Adrenal gland (tissue), 19 donors: ENCODE results near the gene CDC42. TPM values are rescaled to one million over a fixed set of nuclear protein-coding genes. Genes with fewer than 3 reads are reported as not detected.
"Not testable (repeated sequence)": the region's sequence is repeated elsewhere in the genome, so short reads cannot be mapped to it uniquely, and the experiment has no call there.

Experiments used
- DNase-seq, 7 donors: peaks; one replicate each; pipeline ENCODE4 v3.0.0-alpha.2; 2019 to 2020
- H3K27ac ChIP-seq, 5 donors: fragments of 200-600 bp; sonication (generic) in 4 of 5; 1 replicate in 3 of 5; 2 replicates in 2 of 5; pipeline versions ENCODE4 v1.5.1 to v1.8.0; 2016 to 2020; ENCODE audit warnings: mild to moderate bottlenecking in 1 of 5
- H3K27me3 ChIP-seq: fragments of 200-600 bp; 2 replicates; pipeline ENCODE4 v1.8.0; 2021
- H3K36me3 ChIP-seq, 2 donors: fragments of 200-600 bp; replicated peaks in 1 of 2; 1 replicate in 1 of 2; 2 replicates in 1 of 2; pipeline versions ENCODE4 v1.5.1 to v1.8.0; 2018 to 2022
- H3K4me1 ChIP-seq, 2 donors: fragments of 200-600 bp; replicated peaks in 1 of 2; 1 replicate in 1 of 2; 2 replicates in 1 of 2; pipeline versions ENCODE4 v1.5.1 to v1.8.0; 2018 to 2021
- H3K4me3 ChIP-seq, 4 donors: fragments of 200-600 bp; sonication (generic) in 3 of 4; one replicate each; pipeline ENCODE4 v1.5.1; 2016 to 2018
- H3K9me3 ChIP-seq, 3 donors: fragments of 200-600 bp; sonication (generic) in 1 of 3; replicated peaks in 1 of 3; 1 replicate in 2 of 3; 2 replicates in 1 of 3; pipeline versions ENCODE4 v1.5.1 to v1.8.0; 2016 to 2021
- POLR2A ChIP-seq, 2 donors: fragments of 450-650 bp; IDR thresholded peaks; one replicate each; pipeline ENCODE4 v1.6.1; 2017; ENCODE audit warnings: antibody characterized with exemption in 2 of 2, mild to moderate bottlenecking in 2 of 2, moderate library complexity in 1 of 2
- WGBS, 4 donors: extraction: QIAGEN DNeasy Blood & Tissue Kit in 2 of 4; methylation state at CpG; one replicate each; pipeline versions ENCODE4 v1.1.5 to v1.1.7; 2013 to 2017; 5-methylcytosine and 5-hydroxymethylcytosine counted together
- intact Hi-C, 2 donors: fragments of 100-400 bp; cut with DNase I; formaldehyde crosslinking; loops; one replicate each; pipeline versions ENCODE4 v1.14.1 to v1.15.0; 2022 to 2023
- long read RNA-seq, 10 donors: library from polyadenylated mRNA in 3 of 10; unstranded in 2 of 10; stranded (forward) in 1 of 10; transcript quantifications; one replicate each; pipeline ENCODE4 v2.0.0 and lab custom pipeline, GENCODE V29; 2021 to 2026
- polyA plus RNA-seq, 3 donors: library from polyadenylated mRNA; stranded (reverse); fragments of 200-250 nt in 2 of 3; fragments of 350-450 nt in 1 of 3; fragmentation: Illumina TruSeq in 1 of 3; extraction: RNeasy Lipid Tissue Mini Kit (QIAGEN cat#74804) in 1 of 3; gene quantifications; one replicate each; pipeline ENCODE4 v1.2.3, GENCODE V29; 2013 to 2014
- total RNA-seq, 9 donors: library from RNA; depleted of rRNA in 4 of 9; stranded (reverse); fragments of >200 nt in 4 of 9; fragments of 120-200 nt in 1 of 9; fragmentation: NEBNext Ultra II Directional in 1 of 9; extraction: Animal tissue kit (Norgen Biotek cat#: 25700) in 1 of 9; gene quantifications; one replicate each; pipeline versions ENCODE4 v1.1.0 to v1.2.4, GENCODE V29; 2013 to 2023
- TF ChIP-seq, protein P1 (sequence below), 6 experiments: fragments of 450-650 bp in 4 of 6; fragments of 200-600 bp in 2 of 6; sonication (generic) in 1 of 6; IDR thresholded peaks; 1 replicate in 5 of 6; 2 replicates in 1 of 6; pipeline versions ENCODE4 v1.5.1 to v1.8.0; 2016 to 2021; ENCODE audit warnings: antibody characterized with exemption in 6 of 6, mild to moderate bottlenecking in 2 of 6, moderate library complexity in 1 of 6
- donor health status: healthy with polysubstance abuse.
- donor health status: Bipolar disorder and iron deficiency.
- donor health status: DM: yes; HTN: yes; CAD: no.
- donor health status: DM: no; HTN: no; CAD: no.
- donor health status: DM: no; HTN: no; CAD: no.
- donor health status: DM: yes; HTN: yes; CAD: no.

The CDC42 gene
- 100 to 1,000 TPM; 150 to 351 (median 222) TPM for total RNA-seq
- polyA plus RNA-seq = 100 to 1,000 TPM in 1 of 3 donors, 10 to 100 TPM in 2; 69.6 to 279 (median 79.1) TPM
- long read RNA-seq, donor 1, partial matches to known transcripts = 129 of 225 reads
- long read RNA-seq, donor 1, other reads (novel, unspliced or antisense) = 92 of 225 reads
- long read RNA-seq, donor 2, partial matches to known transcripts = 82 of 156 reads
- long read RNA-seq, donor 2, other reads (novel, unspliced or antisense) = 71 of 156 reads
- long read RNA-seq, donor 3, partial matches to known transcripts = 109 of 111 reads
- long read RNA-seq, donor 3, other reads (novel, unspliced or antisense) = 0 of 111 reads
- long read RNA-seq, donor 4, partial matches to known transcripts = 7 of 74 reads
- long read RNA-seq, donor 4, other reads (novel, unspliced or antisense) = 66 of 74 reads
- long read RNA-seq, donor 5, partial matches to known transcripts = 0 of 44 reads
- long read RNA-seq, donor 5, other reads (novel, unspliced or antisense) = 43 of 44 reads
- long read RNA-seq, donor 6, partial matches to known transcripts = 0 of 38 reads
- long read RNA-seq, donor 6, other reads (novel, unspliced or antisense) = 38 of 38 reads
- long read RNA-seq, donor 7, partial matches to known transcripts = 27 of 57 reads
- long read RNA-seq, donor 7, other reads (novel, unspliced or antisense) = 29 of 57 reads
- long read RNA-seq, donor 8, partial matches to known transcripts = 58 of 165 reads
- long read RNA-seq, donor 8, other reads (novel, unspliced or antisense) = 105 of 165 reads
- long read RNA-seq, donor 9, partial matches to known transcripts = 99 of 181 reads
- long read RNA-seq, donor 9, other reads (novel, unspliced or antisense) = 80 of 181 reads
- long read RNA-seq, donor 10, partial matches to known transcripts = 9 of 36 reads
- long read RNA-seq, donor 10, other reads (novel, unspliced or antisense) = 27 of 36 reads

DNA sequence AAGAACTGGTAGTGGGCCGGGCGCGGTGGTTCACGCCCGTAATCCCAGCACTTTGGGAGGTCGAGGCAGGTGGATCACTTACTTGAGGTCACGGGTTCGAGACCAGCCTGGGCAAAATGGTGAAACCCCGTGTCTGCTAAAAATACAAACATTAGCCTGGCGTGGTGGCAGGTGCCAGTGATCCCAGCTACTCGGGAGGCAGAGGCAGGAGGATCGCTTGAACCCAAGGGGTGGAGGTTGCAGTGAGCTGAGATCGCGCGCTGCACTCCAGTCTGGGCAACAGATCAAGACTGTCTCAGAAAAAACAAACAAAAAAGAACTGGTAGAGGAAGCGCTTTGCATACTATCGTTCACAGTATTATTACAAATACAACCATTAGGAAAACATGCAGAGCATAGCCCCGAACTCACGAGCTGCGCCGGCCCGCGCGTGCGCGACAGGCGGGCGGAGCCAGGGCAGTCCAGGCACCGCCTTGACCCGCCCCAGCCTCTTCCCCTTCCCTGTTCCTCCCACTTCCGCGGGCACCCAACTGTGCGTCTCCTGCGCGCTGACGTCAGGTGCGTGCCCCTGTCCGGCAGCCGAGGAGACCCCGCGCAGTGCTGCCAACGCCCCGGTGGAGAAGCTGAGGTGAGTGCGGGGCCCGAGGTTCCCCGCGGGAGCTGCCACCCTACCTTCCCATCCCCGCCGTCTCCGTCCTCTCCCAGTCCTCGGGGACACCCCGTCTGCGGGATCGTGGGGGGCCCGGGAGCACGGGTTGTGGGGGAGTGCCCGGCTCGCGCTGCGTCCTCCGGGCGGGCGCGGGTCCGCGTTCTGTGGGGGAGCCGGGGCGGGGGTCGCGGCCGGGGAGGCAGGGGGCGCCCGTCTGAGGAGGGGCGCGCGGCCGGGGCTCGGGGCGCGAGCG, at the start of gene CDC42:
CDC42 (plus strand) TSS at position 595 of the 902 bp plus-strand sequence. CDS start 25,770 bp downstream, outside the sequence.
- peaks cover 24 to 35% of the 10 kb centered on the region in 2 donors for H3K4me1 ChIP-seq
- H3K27ac ChIP-seq = peak within 1 kb of the TSS; percentile 90 to 100 (median 99)
- H3K9me3 ChIP-seq = no peaks in the 10 kb centered on the region
- 14 to 60% (median 22%) methylated on average over 18 to 81 of the region's 81 CpGs for WGBS, 4 donors
- no peaks in the 10 kb centered on the region for H3K36me3 ChIP-seq
- DNase-seq = peak; percentile 96 to 98 (median 98)
- H3K27me3 ChIP-seq = no peaks in the 10 kb centered on the region
- H3K4me3 ChIP-seq = peak within 1 kb of the TSS; percentile 84 to 100 (median 96)
- intact Hi-C loops = no loop called here
- TF ChIP-seq, protein P1, sequence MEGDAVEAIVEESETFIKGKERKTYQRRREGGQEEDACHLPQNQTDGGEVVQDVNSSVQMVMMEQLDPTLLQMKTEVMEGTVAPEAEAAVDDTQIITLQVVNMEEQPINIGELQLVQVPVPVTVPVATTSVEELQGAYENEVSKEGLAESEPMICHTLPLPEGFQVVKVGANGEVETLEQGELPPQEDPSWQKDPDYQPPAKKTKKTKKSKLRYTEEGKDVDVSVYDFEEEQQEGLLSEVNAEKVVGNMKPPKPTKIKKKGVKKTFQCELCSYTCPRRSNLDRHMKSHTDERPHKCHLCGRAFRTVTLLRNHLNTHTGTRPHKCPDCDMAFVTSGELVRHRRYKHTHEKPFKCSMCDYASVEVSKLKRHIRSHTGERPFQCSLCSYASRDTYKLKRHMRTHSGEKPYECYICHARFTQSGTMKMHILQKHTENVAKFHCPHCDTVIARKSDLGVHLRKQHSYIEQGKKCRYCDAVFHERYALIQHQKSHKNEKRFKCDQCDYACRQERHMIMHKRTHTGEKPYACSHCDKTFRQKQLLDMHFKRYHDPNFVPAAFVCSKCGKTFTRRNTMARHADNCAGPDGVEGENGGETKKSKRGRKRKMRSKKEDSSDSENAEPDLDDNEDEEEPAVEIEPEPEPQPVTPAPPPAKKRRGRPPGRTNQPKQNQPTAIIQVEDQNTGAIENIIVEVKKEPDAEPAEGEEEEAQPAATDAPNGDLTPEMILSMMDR (IDR thresholded peaks at IDR 0.05) = no peak
- peak; percentile 97 to 99 for TF ChIP-seq POLR2A (IDR thresholded peaks at IDR 0.05)

DNA sequence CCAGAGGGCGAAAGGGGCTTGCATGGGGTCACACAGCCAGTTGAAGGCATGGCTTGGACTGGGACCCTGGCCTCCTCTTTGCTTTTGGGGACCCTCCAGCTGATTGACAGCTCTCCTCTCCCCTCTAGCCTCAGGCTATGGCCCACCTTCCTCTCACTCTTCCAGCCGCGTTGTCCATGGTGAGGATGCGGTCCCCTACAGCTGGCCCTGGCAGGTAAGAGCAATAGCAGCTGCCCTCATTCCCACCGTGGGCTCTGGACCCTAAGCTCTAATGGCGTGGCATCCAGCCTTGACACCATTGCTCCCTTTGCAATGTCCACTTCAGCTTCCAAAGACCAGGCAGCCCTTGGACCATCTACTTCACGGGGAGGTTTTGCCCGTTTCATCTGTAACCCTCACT, 49.6 kb upstream of the CDC42 start:
- DNase-seq, intact Hi-C loops, H3K27ac ChIP-seq, H3K36me3 ChIP-seq, H3K4me3 ChIP-seq, H3K27me3 ChIP-seq, H3K9me3 ChIP-seq, H3K4me1 ChIP-seq: not testable (repeated sequence)
- WGBS, 4 donors = 83 to 87% (median 85%) methylated on average over 6 to 8 of the region's 8 CpGs

DNA sequence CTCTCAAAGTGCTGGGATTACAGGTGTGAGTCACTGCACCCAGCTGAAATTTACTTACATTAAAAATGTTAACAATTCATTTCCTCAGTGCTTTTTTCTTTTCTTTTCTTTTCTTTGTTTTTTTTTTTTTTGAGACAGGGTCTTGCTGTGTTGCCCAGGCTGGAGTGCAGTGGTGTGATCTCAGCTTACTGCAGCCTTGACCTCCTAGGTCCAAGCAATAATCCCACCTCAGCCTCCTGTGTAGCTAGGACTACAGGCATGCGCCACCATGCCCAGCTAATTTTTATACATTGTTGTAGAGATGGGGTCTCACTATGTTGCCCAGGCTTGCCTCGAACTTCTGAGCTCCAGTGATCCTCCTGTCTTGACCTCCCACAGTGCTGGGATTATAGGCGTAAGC, 48.5 kb upstream of the CDC42 start:
- H3K9me3 ChIP-seq, DNase-seq, H3K4me3 ChIP-seq, H3K27me3 ChIP-seq, H3K27ac ChIP-seq, H3K36me3 ChIP-seq, intact Hi-C loops, H3K4me1 ChIP-seq: not testable (repeated sequence)
- whole genome bisulfite sequencing, 4 donors = 95 to 100% (median 98%) methylated on average over 1 to 3 of the region's 3 CpGs

DNA sequence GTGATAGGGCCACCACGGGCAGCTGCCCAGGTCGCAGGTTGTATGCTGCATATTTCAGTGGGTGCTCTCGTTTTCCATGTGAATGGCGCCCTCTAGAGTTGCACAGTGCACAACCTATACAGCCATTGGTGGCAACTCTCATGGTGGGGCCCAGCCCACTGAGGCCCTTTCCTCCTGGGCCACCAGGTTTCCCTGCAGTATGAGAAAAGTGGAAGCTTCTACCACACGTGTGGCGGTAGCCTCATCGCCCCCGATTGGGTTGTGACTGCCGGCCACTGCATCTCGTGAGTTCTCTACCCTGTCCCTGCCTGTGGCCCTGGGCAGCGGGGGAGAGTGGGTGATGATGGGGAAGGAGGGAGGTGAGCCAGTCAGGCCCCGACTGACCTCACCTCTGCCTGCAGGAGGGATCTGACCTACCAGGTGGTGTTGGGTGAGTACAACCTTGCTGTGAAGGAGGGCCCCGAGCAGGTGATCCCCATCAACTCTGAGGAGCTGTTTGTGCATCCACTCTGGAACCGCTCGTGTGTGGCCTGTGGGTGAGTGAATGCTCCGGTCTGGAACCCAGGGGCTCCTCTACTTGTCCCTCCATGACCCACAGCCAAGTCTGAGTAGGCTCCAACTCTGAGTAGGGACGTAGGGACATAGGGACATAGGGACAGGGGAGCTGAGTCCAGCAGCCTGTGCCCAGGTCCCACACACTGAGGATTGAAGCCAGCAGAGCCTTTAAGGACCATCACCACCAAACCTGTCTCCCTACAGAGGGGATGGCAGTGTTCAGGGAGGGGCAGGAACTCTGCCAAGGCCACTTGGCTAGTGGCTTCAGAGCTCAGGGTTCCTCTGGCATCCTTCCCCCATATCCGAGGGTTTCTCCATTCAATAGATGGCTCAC, 47.0 kb upstream of the CDC42 start:
- H3K4me3 ChIP-seq, H3K27me3 ChIP-seq, H3K9me3 ChIP-seq, H3K36me3 ChIP-seq, H3K27ac ChIP-seq, intact Hi-C loops, H3K4me1 ChIP-seq: not testable (repeated sequence)
- TF ChIP-seq, protein P1 (IDR thresholded peaks at IDR 0.05) = peak; percentile 30 to 50 (median 40)
- WGBS, 4 donors = 64 to 73% (median 71%) methylated on average over 15 to 18 of the region's 18 CpGs
- peak; percentile 54 to 83 (median 74) for DNase-seq

DNA sequence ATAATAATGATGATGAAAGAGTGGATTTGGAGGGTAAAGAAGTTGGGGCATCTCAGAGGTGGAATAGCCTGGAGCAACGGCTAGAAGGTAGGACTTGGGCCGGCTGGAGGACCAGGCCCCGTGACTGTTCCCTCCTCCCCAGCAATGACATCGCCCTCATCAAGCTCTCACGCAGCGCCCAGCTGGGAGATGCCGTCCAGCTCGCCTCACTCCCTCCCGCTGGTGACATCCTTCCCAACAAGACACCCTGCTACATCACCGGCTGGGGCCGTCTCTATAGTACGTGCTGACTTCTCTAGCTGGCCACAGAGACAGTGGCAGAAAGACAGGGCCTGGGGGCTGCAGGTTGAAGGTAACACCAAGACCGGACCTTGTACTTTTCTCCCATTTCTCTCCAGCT, 45.8 kb upstream of the CDC42 start:
- intact Hi-C loops, H3K4me3 ChIP-seq, H3K27me3 ChIP-seq, H3K4me1 ChIP-seq, H3K36me3 ChIP-seq, DNase-seq, H3K9me3 ChIP-seq, H3K27ac ChIP-seq: not testable (repeated sequence)
- 86 to 91% (median 87%) methylated on average over 11 to 13 of the region's 13 CpGs for WGBS, 4 donors

DNA sequence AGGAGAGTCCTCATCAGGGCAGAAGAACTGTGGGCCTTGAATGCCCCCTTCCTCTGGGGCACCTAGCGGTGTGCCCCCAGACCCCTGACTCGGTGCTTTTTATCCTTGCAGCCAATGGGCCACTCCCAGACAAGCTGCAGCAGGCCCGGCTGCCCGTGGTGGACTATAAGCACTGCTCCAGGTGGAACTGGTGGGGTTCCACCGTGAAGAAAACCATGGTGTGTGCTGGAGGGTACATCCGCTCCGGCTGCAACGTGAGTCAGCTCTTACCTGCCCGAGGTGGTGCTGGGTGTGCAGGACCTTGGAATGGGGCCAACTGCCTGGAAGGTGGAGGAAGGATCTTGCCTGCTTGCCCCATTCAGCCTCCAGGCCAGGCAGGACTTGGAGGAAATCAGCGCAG, 45.2 kb upstream of the CDC42 start:
- WGBS, 4 donors = 84 to 89% (median 86%) methylated on average over 4 to 9 of the region's 10 CpGs
- H3K9me3 ChIP-seq, H3K27ac ChIP-seq, intact Hi-C loops, DNase-seq, H3K27me3 ChIP-seq, H3K4me3 ChIP-seq, H3K4me1 ChIP-seq, H3K36me3 ChIP-seq: not testable (repeated sequence)

DNA sequence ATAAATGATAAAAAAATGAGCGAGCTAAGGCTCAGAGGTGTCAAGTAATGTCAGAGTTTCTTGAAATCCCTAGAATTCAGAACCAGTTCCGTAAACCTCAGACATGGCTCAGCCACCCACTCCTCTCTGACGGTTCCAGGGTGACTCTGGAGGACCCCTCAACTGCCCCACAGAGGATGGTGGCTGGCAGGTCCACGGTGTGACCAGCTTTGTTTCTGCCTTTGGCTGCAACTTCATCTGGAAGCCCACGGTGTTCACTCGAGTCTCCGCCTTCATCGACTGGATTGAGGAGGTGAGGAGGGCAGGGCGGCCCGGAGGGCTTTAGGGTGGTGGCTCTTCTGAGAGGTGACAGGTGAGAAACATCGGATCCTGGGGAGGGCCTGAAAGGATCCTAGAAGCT, 42.9 kb upstream of the CDC42 start:
- DNase-seq, intact Hi-C loops: not testable (repeated sequence)
- WGBS, 4 donors = 78 to 96% (median 87%) methylated on average over 4 to 11 of the region's 11 CpGs

More for the DNA sequence above, 42.9 kb upstream of the CDC42 start:
- not testable (repeated sequence) for H3K4me1 ChIP-seq, H3K9me3 ChIP-seq, H3K27me3 ChIP-seq, H3K4me3 ChIP-seq, H3K27ac ChIP-seq, H3K36me3 ChIP-seq
